ENCODE results near the gene SLC22A1. TPM values are rescaled to one million over a fixed set of nuclear protein-coding genes. Genes with fewer than 3 reads are reported as not detected.
"Not testable (repeated sequence)": the region's sequence is repeated elsewhere in the genome, so short reads cannot be mapped to it uniquely, and the experiment has no call there.

Gene SLC22A1
- total RNA-seq, 2 donors from 2014 or later: 0.26 to 0.33 TPM

- no peaks in the 10 kb centered on the region for H3K9me3 ChIP-seq
- no peak overlapping the region for H3K4me3 ChIP-seq
- DNase-seq (no peak), ATAC-seq (no peak)
- H3K27ac ChIP-seq: no peak overlapping the region
- peaks cover 11% of the 10 kb centered on the region for H3K4me1 ChIP-seq
- no peaks in the 10 kb centered on the region for H3K27me3 ChIP-seq
- intact Hi-C loops (cut with DNase I): no loop called here
- 64 to 66% methylated on average over 2 of the region's 2 CpGs for WGBS, 2 donors
- TF ChIP-seq, protein P1, sequence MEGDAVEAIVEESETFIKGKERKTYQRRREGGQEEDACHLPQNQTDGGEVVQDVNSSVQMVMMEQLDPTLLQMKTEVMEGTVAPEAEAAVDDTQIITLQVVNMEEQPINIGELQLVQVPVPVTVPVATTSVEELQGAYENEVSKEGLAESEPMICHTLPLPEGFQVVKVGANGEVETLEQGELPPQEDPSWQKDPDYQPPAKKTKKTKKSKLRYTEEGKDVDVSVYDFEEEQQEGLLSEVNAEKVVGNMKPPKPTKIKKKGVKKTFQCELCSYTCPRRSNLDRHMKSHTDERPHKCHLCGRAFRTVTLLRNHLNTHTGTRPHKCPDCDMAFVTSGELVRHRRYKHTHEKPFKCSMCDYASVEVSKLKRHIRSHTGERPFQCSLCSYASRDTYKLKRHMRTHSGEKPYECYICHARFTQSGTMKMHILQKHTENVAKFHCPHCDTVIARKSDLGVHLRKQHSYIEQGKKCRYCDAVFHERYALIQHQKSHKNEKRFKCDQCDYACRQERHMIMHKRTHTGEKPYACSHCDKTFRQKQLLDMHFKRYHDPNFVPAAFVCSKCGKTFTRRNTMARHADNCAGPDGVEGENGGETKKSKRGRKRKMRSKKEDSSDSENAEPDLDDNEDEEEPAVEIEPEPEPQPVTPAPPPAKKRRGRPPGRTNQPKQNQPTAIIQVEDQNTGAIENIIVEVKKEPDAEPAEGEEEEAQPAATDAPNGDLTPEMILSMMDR (IDR thresholded peaks at IDR 0.05): no peak
- TF ChIP-seq POLR2A (IDR thresholded peaks at IDR 0.05): no peak
- no peaks in the 10 kb centered on the region for H3K36me3 ChIP-seq (replicated peaks in 1 of 2; ENCODE audit: insufficient read depth in 1 of 2, low read depth in 2 of 2)
Observed at GRCh38 chr6:160124007-160124406, 2.4 kb downstream of the SLC22A1 start.

- Histone ChIP-seq H3K9me3 (no peaks in the 10 kb centered on the region), H3K27ac (peak overlapping the region in 3 of 4 donors; percentile 11 to 56 (median 54)), H3K27me3 (no peaks in the 10 kb centered on the region), H3K36me3 (replicated peaks in 1 of 2; ENCODE audit: insufficient read depth in 1 of 2, low read depth in 2 of 2) (no peaks in the 10 kb centered on the region), H3K4me1 (peaks cover 11% of the 10 kb centered on the region), H3K4me3 (no peak overlapping the region)
- intact Hi-C loops (cut with DNase I): no loop called here
- DNase-seq (no peak), ATAC-seq (peak; percentile 10)
- TF ChIP-seq, protein P1 (IDR thresholded peaks at IDR 0.05): no peak
- no peak for TF ChIP-seq POLR2A (IDR thresholded peaks at IDR 0.05)
- 91 to 94% methylated on average over 5 of the region's 5 CpGs for WGBS, 2 donors
Observed at GRCh38 chr6:160124605-160125004, 3.0 kb downstream of the SLC22A1 start.

GRCh38 chr6:160125105-160125504 is 3.5 kb downstream of the SLC22A1 start:
- intact Hi-C loops (cut with DNase I); H3K4me3 ChIP-seq; H3K27me3 ChIP-seq; DNase-seq; H3K9me3 ChIP-seq; H3K36me3 ChIP-seq (replicated peaks in 1 of 2; ENCODE audit: insufficient read depth in 1 of 2, low read depth in 2 of 2): not testable (repeated sequence)
- H3K4me1 ChIP-seq: peaks cover 11% of the 10 kb centered on the region
- peak overlapping the region in 3 of 4 donors; percentile 11 to 56 (median 54) for H3K27ac ChIP-seq
- peak; percentile 80 for ATAC-seq
- WGBS, 2 donors: 53 to 56% methylated on average over 5 of the region's 5 CpGs

DNA sequence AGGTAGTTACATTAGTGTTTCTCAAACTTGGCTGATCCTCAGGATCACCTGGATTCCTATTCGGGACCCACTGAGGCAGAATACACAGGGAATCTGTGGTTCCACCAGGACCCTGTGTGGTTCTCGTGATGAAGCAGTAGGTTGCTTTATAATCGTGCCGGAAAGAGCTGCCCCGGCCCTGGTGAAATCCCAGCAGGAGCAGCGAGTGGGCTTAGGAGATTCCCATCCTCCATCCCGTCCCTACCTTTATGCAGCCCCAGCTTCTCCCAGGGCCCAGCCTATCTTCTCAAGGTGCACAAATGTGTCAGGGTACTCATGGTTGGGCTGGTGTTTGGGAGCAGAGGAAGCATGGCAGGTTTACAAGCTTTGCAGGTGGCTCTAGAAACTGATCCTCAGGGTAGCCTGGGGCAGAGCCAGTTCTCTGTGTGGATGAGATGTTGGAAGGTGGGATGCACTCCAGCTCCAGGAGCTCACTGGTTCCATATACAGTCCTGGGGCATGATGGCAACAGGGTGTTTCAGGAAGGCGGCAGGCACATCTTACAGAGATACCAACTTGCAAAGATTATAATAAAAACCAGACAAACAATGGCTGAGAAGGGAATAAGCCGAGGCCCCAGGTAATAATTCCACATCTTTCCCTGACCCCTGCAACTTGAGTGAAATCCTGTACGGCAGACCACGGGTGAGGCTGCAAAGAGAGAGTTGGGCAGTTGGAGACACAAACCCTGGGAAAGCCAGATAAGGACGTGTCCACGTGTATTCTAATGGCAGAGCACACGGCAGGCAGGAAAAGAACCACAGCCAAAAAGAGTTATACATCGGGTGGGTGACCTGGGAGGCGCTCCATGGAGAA is 5.9 kb downstream of the SLC22A1 start:
- no peaks in the 10 kb centered on the region for H3K27me3 ChIP-seq
- intact Hi-C loops (cut with DNase I): no loop called here
- H3K27ac ChIP-seq: no peak overlapping the region
- DNase-seq: no peak
- WGBS, 2 donors: 82 to 92% methylated on average over 16 of the region's 16 CpGs
- H3K36me3 ChIP-seq (replicated peaks in 1 of 2; ENCODE audit: insufficient read depth in 1 of 2, low read depth in 2 of 2): no peaks in the 10 kb centered on the region
- ATAC-seq: no peak
- no peaks in the 10 kb centered on the region for H3K9me3 ChIP-seq
- H3K4me1 ChIP-seq: peaks cover 11% of the 10 kb centered on the region
- H3K4me3 ChIP-seq: no peak overlapping the region
- TF ChIP-seq POLR2A (IDR thresholded peaks at IDR 0.05): no peak
- TF ChIP-seq, protein P1 (IDR thresholded peaks at IDR 0.05): no peak

GRCh38 chr6:160128125-160128683 is 6.6 kb downstream of the SLC22A1 start:
- DNase-seq (no peak), ATAC-seq (no peak)
- TF ChIP-seq, protein P1 (IDR thresholded peaks at IDR 0.05): no peak
- no peak for TF ChIP-seq POLR2A (IDR thresholded peaks at IDR 0.05)
- Histone ChIP-seq H3K27me3 (no peaks in the 10 kb centered on the region), H3K36me3 (replicated peaks in 1 of 2; ENCODE audit: insufficient read depth in 1 of 2, low read depth in 2 of 2) (no peaks in the 10 kb centered on the region), H3K27ac (no peak overlapping the region), H3K4me3 (no peak overlapping the region), H3K4me1 (peaks cover 11% of the 10 kb centered on the region), H3K9me3 (no peaks in the 10 kb centered on the region)
- 90 to 95% methylated on average over 3 of the region's 3 CpGs for WGBS, 2 donors
- intact Hi-C loops (cut with DNase I): no loop called here
